Testis (tissue), 2 donors: ENCODE data around the gene MORC2.

Experiments
- POLR2A ChIP-seq: fragments of 450-650 bp; IDR thresholded peaks from one replicate; pipeline ENCODE4 v1.6.1; 2017; ENCODE audit warnings: antibody characterized with exemption, mild to moderate bottlenecking, moderate library complexity
- TF ChIP-seq, protein P1 (sequence below), 3 experiments: fragments of 450-650 bp in 2 of 3; fragments of 200-600 bp in 1 of 3; sonication (generic) in 1 of 3; IDR thresholded peaks; one replicate each; pipeline ENCODE4 v1.5.1; 2016 to 2019; ENCODE audit warnings: antibody characterized with exemption in 3 of 3, mild to moderate bottlenecking in 2 of 3, moderate library complexity in 1 of 3

DNA sequence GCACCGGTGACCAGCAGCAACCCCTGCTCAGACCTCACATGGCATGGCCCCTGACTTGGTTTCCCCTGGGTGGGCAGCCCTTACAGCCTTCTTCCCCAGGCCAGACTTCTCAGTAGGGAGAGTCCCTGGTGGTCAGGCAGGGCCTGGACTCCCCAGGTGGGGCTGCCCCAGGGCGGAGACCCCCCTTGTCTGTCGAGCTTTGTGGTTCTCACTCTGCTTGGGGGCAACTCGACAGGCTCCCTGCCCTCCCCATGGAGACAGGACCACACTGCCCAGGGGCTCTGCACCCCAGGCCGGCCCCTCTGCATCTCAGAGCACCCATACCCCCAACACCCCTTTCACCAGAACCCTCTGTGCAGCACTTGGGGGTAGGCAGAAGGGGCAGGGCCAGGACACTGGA lies 87.7 kb downstream of the MORC2 start:
- TF ChIP-seq POLR2A: no peak
- TF ChIP-seq, protein P1, sequence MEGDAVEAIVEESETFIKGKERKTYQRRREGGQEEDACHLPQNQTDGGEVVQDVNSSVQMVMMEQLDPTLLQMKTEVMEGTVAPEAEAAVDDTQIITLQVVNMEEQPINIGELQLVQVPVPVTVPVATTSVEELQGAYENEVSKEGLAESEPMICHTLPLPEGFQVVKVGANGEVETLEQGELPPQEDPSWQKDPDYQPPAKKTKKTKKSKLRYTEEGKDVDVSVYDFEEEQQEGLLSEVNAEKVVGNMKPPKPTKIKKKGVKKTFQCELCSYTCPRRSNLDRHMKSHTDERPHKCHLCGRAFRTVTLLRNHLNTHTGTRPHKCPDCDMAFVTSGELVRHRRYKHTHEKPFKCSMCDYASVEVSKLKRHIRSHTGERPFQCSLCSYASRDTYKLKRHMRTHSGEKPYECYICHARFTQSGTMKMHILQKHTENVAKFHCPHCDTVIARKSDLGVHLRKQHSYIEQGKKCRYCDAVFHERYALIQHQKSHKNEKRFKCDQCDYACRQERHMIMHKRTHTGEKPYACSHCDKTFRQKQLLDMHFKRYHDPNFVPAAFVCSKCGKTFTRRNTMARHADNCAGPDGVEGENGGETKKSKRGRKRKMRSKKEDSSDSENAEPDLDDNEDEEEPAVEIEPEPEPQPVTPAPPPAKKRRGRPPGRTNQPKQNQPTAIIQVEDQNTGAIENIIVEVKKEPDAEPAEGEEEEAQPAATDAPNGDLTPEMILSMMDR (IDR thresholded peaks at IDR 0.05): no peak
